OCI-LY1 (cell line): ENCODE results near the gene PTGDR2.

ENCODE experiments used
- H2AFZ ChIP-seq: fragments of 200-600 bp; sonication (generic), shearing (Covaris generic); 2 replicates; pipeline ENCODE4 v1.6.0; 2014; ENCODE audit warnings: antibody characterized with exemption, mild to moderate bottlenecking, low read length
- H3F3A ChIP-seq: fragments of 200-600 bp; sonication (generic), shearing (Covaris generic); 2 replicates; pipeline ENCODE4 v1.6.0; 2014; ENCODE audit warnings: mild to moderate bottlenecking, antibody characterized with exemption, low read length, moderate library complexity; ENCODE audit not compliant: insufficient read depth
- H3K27ac ChIP-seq: fragments of 200-600 bp; sonication (generic); 2 replicates; pipeline ENCODE4 v1.5.1; 2014; ENCODE audit warnings: low read length, mixed run types, mild to moderate bottlenecking, low read depth; ENCODE audit not compliant: poor library complexity, severe bottlenecking
- H3K27me3 ChIP-seq: fragments of 200-600 bp; sonication (generic); 2 replicates; pipeline ENCODE4 v1.6.0; 2014; ENCODE audit warnings: antibody characterized with exemption, mild to moderate bottlenecking, low read length, moderate library complexity; ENCODE audit not compliant: insufficient read depth
- H3K36me3 ChIP-seq: fragments of 200-600 bp; sonication (generic); 2 replicates; pipeline ENCODE4 v1.6.1; 2014; ENCODE audit warnings: mild to moderate bottlenecking, antibody characterized with exemption, low read length, moderate library complexity, mixed read lengths; ENCODE audit not compliant: insufficient read depth
- H3K4me1 ChIP-seq: fragments of 200-600 bp; sonication (generic); 2 replicates; pipeline ENCODE4 v1.5.1; 2014; ENCODE audit warnings: mild to moderate bottlenecking, low read length, moderate library complexity; ENCODE audit not compliant: insufficient read depth, severe bottlenecking
- H3K4me2 ChIP-seq: fragments of 200-600 bp; sonication (generic), shearing (Covaris generic); 2 replicates; pipeline ENCODE4 v1.6.1; 2014; ENCODE audit warnings: low read length
- H3K4me3 ChIP-seq: fragments of 200-600 bp; sonication (generic); 2 replicates; pipeline ENCODE4 v1.5.1; 2014; ENCODE audit warnings: low read length, low read depth, mild to moderate bottlenecking, mixed read lengths; ENCODE audit not compliant: poor library complexity, severe bottlenecking
- H3K79me2 ChIP-seq: fragments of 200-600 bp; shearing (Covaris generic); 2 replicates; pipeline ENCODE4 v1.6.1; 2016; ENCODE audit warnings: mixed run types, low read length, mixed read lengths; ENCODE audit not compliant: insufficient read depth
- H3K9ac ChIP-seq: fragments of 200-600 bp; sonication (generic), shearing (Covaris generic); 2 replicates; pipeline ENCODE4 v1.6.1; 2014; ENCODE audit warnings: mild to moderate bottlenecking, low read length, mixed read lengths
- H3K9me2 ChIP-seq: fragments of 200-600 bp; sonication (generic), shearing (Covaris generic); 2 replicates; pipeline ENCODE4 v1.6.1; 2014; ENCODE audit warnings: low read depth, mild to moderate bottlenecking, low read length, mixed read lengths
- H3K9me3 ChIP-seq: fragments of 200-600 bp; shearing (Covaris generic); 2 replicates; pipeline ENCODE4 v1.6.1; 2014; ENCODE audit warnings: low read length, mixed read lengths
- H4K20me1 ChIP-seq: fragments of 200-600 bp; sonication (generic), shearing (Covaris generic); 2 replicates; pipeline ENCODE4 v1.6.0; 2016; ENCODE audit warnings: mild to moderate bottlenecking, low read length; ENCODE audit not compliant: insufficient read depth
- EZH2 ChIP-seq: fragments of 200-600 bp; sonication (generic), shearing (Covaris generic); IDR thresholded peaks from 2 replicates; pipeline ENCODE4 v1.8.0; 2017; ENCODE audit warnings: borderline replicate concordance, mixed run types, mild to moderate bottlenecking, antibody characterized with exemption, low read length, moderate library complexity, mixed read lengths
- TF ChIP-seq, protein P1 (sequence below): fragments of 200-600 bp; sonication (generic), shearing (Covaris generic); IDR thresholded peaks from 2 replicates; pipeline ENCODE4 v1.5.1; 2017; ENCODE audit warnings: mild to moderate bottlenecking, antibody characterized with exemption, low read length, moderate library complexity, mixed read lengths

The PTGDR2 gene

GRCh38 chr11:60855726-60856633 lies at the start of gene PTGDR2:
PTGDR2 (minus strand) TSS chr11:60855950; CDS start chr11:60853722, 2,228 bp downstream.
- Histone ChIP-seq H3K4me2 (no peak within 1 kb of the TSS), H2AFZ (no peak within 1 kb of the TSS), H3K9ac (no peak within 1 kb of the TSS), H3K27ac (no peak within 1 kb of the TSS), H3K36me3 (peaks cover 11% of the 10 kb centered on the region), H3K27me3 (no peaks in the 10 kb centered on the region), H4K20me1 (no peaks in the 10 kb centered on the region), H3K4me1 (peaks cover 4% of the 10 kb centered on the region), H3K79me2 (no peaks in the 10 kb centered on the region), H3K9me3 (no peaks in the 10 kb centered on the region), H3K4me3 (no peak within 1 kb of the TSS), H3F3A (no peaks in the 10 kb centered on the region), H3K9me2 (no peaks in the 10 kb centered on the region)
- no peak for TF ChIP-seq EZH2
- TF ChIP-seq, protein P1, sequence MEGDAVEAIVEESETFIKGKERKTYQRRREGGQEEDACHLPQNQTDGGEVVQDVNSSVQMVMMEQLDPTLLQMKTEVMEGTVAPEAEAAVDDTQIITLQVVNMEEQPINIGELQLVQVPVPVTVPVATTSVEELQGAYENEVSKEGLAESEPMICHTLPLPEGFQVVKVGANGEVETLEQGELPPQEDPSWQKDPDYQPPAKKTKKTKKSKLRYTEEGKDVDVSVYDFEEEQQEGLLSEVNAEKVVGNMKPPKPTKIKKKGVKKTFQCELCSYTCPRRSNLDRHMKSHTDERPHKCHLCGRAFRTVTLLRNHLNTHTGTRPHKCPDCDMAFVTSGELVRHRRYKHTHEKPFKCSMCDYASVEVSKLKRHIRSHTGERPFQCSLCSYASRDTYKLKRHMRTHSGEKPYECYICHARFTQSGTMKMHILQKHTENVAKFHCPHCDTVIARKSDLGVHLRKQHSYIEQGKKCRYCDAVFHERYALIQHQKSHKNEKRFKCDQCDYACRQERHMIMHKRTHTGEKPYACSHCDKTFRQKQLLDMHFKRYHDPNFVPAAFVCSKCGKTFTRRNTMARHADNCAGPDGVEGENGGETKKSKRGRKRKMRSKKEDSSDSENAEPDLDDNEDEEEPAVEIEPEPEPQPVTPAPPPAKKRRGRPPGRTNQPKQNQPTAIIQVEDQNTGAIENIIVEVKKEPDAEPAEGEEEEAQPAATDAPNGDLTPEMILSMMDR, result no peak

GRCh38 chr11:60905047-60905446 lies 49.3 kb upstream of the PTGDR2 start:
- peaks cover 31% of the 10 kb centered on the region for H3K4me1 ChIP-seq
- H3K27me3 ChIP-seq, result no peaks in the 10 kb centered on the region
- H3F3A ChIP-seq, result no peaks in the 10 kb centered on the region
- H3K9me2 ChIP-seq, result no peaks in the 10 kb centered on the region
- no peaks in the 10 kb centered on the region for H3K9me3 ChIP-seq
- H2AFZ ChIP-seq, result no peak overlapping the region
- TF ChIP-seq EZH2, result no peak
- TF ChIP-seq, protein P1, result no peak
- H3K27ac ChIP-seq, result peak overlapping the region; percentile 55
- peaks cover 31% of the 10 kb centered on the region for H3K79me2 ChIP-seq
- peak overlapping the region; percentile 89 for H3K4me3 ChIP-seq
- H3K9ac ChIP-seq, result peak overlapping the region; percentile 95
- no peaks in the 10 kb centered on the region for H4K20me1 ChIP-seq
- H3K36me3 ChIP-seq, result peaks cover 49% of the 10 kb centered on the region
- H3K4me2 ChIP-seq, result peak overlapping the region; percentile 91

GRCh38 chr11:60902625-60903024 lies 46.9 kb upstream of the PTGDR2 start:
- Histone ChIP-seq H3K36me3 (peaks cover 74% of the 10 kb centered on the region), H2AFZ (no peak overlapping the region), H3K4me1 (peaks cover 28% of the 10 kb centered on the region), H3K9me3 (no peaks in the 10 kb centered on the region), H3K9ac (no peak overlapping the region), H3K27ac (no peak overlapping the region), H3K27me3 (no peaks in the 10 kb centered on the region), H4K20me1 (no peaks in the 10 kb centered on the region), H3K4me3 (no peak overlapping the region), H3K79me2 (peaks cover 31% of the 10 kb centered on the region), H3K9me2 (no peaks in the 10 kb centered on the region), H3K4me2 (no peak overlapping the region), H3F3A (no peaks in the 10 kb centered on the region)
- TF ChIP-seq EZH2, result no peak
- TF ChIP-seq, protein P1, result no peak
